ENCODE data around the gene EHD4. TPM values are rescaled to one million over a fixed set of nuclear protein-coding genes. Genes with fewer than 3 reads are reported as not detected.

EHD4 gene
- polyA plus RNA-seq, 2 of the 4 experiments (the other 2 are of a cell fraction) = 8.2 to 9.0 TPM

DNA sequence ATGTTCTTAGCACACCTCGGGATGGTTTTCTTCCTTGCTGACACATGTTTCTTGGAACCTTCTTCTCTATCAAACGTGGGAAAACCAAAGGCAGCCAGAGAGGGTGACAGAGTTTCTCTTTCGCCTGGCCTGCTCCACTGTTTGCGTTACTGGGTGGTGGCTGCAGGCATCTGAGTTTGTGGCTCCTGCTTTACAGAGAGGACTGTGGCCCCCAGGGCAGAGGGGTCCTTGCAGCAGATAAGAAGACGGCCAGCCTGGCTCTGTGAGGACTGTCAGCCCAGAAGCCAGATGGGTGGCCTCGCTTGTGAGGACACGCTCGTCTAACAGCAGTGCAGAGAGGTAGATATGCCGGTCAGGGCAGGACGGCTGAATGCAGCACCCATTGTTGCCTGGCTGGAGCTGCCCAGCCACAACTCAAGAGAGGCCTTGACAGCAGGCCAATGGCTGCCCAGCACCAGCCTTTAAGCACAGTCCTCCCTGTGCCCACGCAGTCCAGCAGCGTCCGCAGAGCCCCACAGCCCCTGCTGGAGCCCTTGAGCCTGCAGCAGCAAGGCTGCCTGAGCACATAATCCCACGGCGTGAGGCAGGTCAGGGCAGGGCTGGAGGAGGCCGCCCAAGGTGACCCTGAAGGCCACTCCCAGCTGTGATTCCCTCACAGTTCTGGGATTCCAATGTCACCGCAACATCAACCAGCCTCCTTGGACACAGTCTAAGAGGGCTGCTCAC lies 63.5 kb downstream of the EHD4 start:
- Histone ChIP-seq H3K27ac (no peak overlapping the region), H3K4me1 (0 out of 3 replicates have a peak, but pooled peaks cover 5% of the 10 kb centered on the region), H3K4me3 (no peak overlapping the region), H3K9me3 (no peaks in the 10 kb centered on the region), H3K4me2 (no peak overlapping the region)
- TF ChIP-seq NR3C1 (IDR thresholded peaks at IDR 0.05) = no peak
- no peak for TF ChIP-seq HOXB13 (CRISPR knock-in tag; IDR thresholded peaks at IDR 0.05; ENCODE audit: low read depth)
- TF ChIP-seq, protein P1, sequence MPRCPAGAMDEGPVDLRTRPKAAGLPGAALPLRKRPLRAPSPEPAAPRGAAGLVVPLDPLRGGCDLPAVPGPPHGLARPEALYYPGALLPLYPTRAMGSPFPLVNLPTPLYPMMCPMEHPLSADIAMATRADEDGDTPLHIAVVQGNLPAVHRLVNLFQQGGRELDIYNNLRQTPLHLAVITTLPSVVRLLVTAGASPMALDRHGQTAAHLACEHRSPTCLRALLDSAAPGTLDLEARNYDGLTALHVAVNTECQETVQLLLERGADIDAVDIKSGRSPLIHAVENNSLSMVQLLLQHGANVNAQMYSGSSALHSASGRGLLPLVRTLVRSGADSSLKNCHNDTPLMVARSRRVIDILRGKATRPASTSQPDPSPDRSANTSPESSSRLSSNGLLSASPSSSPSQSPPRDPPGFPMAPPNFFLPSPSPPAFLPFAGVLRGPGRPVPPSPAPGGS (IDR thresholded peaks at IDR 0.05) = no peak
- TF ChIP-seq ZSCAN20 (CRISPR knock-in tag; IDR thresholded peaks at IDR 0.05) = no peak
- no peak for TF ChIP-seq ESRRA (IDR thresholded peaks at IDR 0.05; ENCODE audit: borderline replicate concordance, low read length)
- TF ChIP-seq, protein P2, sequence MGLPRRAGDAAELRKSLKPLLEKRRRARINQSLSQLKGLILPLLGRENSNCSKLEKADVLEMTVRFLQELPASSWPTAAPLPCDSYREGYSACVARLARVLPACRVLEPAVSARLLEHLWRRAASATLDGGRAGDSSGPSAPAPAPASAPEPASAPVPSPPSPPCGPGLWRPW (IDR thresholded peaks at IDR 0.05) = no peak
- no peak for TF ChIP-seq TFCP2L1 (CRISPR knock-in tag; IDR thresholded peaks at IDR 0.05)
- TF ChIP-seq FOXS1 (CRISPR knock-in tag; IDR thresholded peaks at IDR 0.05) = no peak
- TF ChIP-seq, protein P3, sequence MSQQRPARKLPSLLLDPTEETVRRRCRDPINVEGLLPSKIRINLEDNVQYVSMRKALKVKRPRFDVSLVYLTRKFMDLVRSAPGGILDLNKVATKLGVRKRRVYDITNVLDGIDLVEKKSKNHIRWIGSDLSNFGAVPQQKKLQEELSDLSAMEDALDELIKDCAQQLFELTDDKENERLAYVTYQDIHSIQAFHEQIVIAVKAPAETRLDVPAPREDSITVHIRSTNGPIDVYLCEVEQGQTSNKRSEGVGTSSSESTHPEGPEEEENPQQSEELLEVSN (IDR thresholded peaks at IDR 0.05; ENCODE audit: borderline replicate concordance, low read depth) = no peak
- FAIRE-seq (no peak), ATAC-seq (no peak), DNase-seq (ENCODE audit: low read depth in 1 of 2, low spot score in 1 of 2) (no peak)
- POLR2A ChIA-PET = no interaction called here
- CTCF ChIA-PET = interaction anchor here (0.5 to 0.6 kb wide), 2 partner anchors 127 to 172 kb away, joined by 3 read pairs; no protein-coding TSS in a partner anchor
- 84% methylated on average over 14 of the region's 17 CpGs for WGBS (ENCODE audit: missing lambda C conversion rate)

DNA sequence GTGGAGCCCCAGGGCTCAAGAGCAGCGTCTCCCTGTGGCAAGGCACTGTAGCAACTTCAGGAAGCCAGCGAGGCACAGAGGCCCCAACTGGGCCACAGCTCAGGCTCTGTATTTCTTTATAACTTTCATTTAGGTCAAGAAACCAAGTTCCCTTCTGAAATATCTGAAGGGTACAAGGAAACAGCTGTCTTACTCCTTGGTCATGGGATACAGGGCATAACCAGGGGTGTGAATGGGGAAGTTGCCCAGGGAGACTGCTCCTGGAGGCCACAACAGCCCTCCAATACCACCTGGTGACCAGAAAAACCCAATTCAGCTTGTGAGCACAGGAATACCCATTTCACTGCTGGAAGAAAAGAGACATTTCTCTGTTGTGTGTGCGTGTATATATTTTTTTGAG lies 65.2 kb downstream of the EHD4 start:
- no peak overlapping the region for H3K4me3 ChIP-seq
- no peaks in the 10 kb centered on the region for H3K9me3 ChIP-seq
- DNase-seq (ENCODE audit: low read depth in 1 of 2, low spot score in 1 of 2) = no peak
- H3K27ac ChIP-seq = no peak overlapping the region
- no peak for ATAC-seq
- no peak for FAIRE-seq
- CTCF ChIA-PET = interaction anchor here (0.6 to 2.1 kb wide), 7 partner anchors 9 to 447 kb away, joined by 3 to 9 read pairs (median 4); partner anchors contain the start of gene MAPKBP1
- H3K4me2 ChIP-seq = no peak overlapping the region
- WGBS (ENCODE audit: missing lambda C conversion rate) = 90% methylated on average over 2 of the region's 3 CpGs
- 0 out of 3 replicates have a peak, but pooled peaks cover 5% of the 10 kb centered on the region for H3K4me1 ChIP-seq
- POLR2A ChIA-PET = no interaction called here
- TF ChIP-seq POLR2A (IDR thresholded peaks at IDR 0.05; ENCODE audit: low read length) (no peak), KDM1A (IDR thresholded peaks at IDR 0.05; ENCODE audit: low read depth) (no peak), RAD21 (conservative IDR thresholded peaks at IDR 0.05 in 1 of 2, IDR thresholded peaks at IDR 0.05 in 1 of 2) (no peak), NR3C1 (IDR thresholded peaks at IDR 0.05) (no peak), FOSB (CRISPR knock-in tag; IDR thresholded peaks at IDR 0.05) (no peak), CHD2 (IDR thresholded peaks at IDR 0.05; ENCODE audit: low read length, partially characterized antibody) (no peak), RCOR1 (IDR thresholded peaks at IDR 0.05; ENCODE audit: low read depth, low read length) (no peak), EHMT2 (IDR thresholded peaks at IDR 0.05; ENCODE audit: low read depth) (no peak), HOXB13 (CRISPR knock-in tag; IDR thresholded peaks at IDR 0.05; ENCODE audit: low read depth) (no peak), CHD4 (IDR thresholded peaks at IDR 0.05; ENCODE audit: borderline replicate concordance) (no peak), RARB (CRISPR knock-in tag; IDR thresholded peaks at IDR 0.05) (no peak), NPAS2 (CRISPR knock-in tag; IDR thresholded peaks at IDR 0.05; ENCODE audit: borderline replicate concordance) (no peak), ZSCAN20 (CRISPR knock-in tag; IDR thresholded peaks at IDR 0.05) (no peak), MAFK (IDR thresholded peaks at IDR 0.05; ENCODE audit: partially characterized antibody) (no peak), CBX8 (IDR thresholded peaks at IDR 0.05) (no peak), NFE2L2 (conservative IDR thresholded peaks at IDR 0.05; ENCODE audit: low read length) (no peak), TFCP2L1 (CRISPR knock-in tag; IDR thresholded peaks at IDR 0.05) (no peak)
- TF ChIP-seq, protein P4, sequence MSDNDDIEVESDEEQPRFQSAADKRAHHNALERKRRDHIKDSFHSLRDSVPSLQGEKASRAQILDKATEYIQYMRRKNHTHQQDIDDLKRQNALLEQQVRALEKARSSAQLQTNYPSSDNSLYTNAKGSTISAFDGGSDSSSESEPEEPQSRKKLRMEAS (IDR thresholded peaks at IDR 0.05) = no peak
- TF ChIP-seq, protein P5, sequence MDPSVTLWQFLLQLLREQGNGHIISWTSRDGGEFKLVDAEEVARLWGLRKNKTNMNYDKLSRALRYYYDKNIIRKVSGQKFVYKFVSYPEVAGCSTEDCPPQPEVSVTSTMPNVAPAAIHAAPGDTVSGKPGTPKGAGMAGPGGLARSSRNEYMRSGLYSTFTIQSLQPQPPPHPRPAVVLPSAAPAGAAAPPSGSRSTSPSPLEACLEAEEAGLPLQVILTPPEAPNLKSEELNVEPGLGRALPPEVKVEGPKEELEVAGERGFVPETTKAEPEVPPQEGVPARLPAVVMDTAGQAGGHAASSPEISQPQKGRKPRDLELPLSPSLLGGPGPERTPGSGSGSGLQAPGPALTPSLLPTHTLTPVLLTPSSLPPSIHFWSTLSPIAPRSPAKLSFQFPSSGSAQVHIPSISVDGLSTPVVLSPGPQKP (IDR thresholded peaks at IDR 0.05; ENCODE audit: low read depth, low read length) = no peak
- TF ChIP-seq, protein P3 (IDR thresholded peaks at IDR 0.05; ENCODE audit: borderline replicate concordance, low read depth) = no peak

All from A549 (cell line).